Liver (tissue), 9 donors: ENCODE data around the gene NFXL1. TPM values are rescaled to one million over a fixed set of nuclear protein-coding genes. Genes with fewer than 3 reads are reported as not detected.

Experiments used
- DNase-seq: peaks from one replicate; pipeline ENCODE4 v3.0.0-alpha.2; 2017; ENCODE audit warnings: low spot score
- H3K27ac ChIP-seq, 2 donors: one replicate each; pipeline ENCODE4 v1.7.0; 2013; ENCODE audit warnings: inconsistent platforms in 2 of 2, low read length in 2 of 2, control low read depth in 1 of 2, low read depth in 1 of 2, mild to moderate bottlenecking in 1 of 2
- H3K27me3 ChIP-seq, 4 donors: one replicate each; pipeline versions ENCODE4 v1.6.1 to v1.7.0; 2013; ENCODE audit warnings: low read length in 3 of 4, inconsistent platforms in 1 of 4, mild to moderate bottlenecking in 1 of 4, moderate library complexity in 1 of 4; ENCODE audit not compliant: control insufficient read depth in 4 of 4, insufficient read depth in 4 of 4
- H3K36me3 ChIP-seq, 4 donors: one replicate each; pipeline versions ENCODE4 v1.6.1 to v1.7.0; 2013; ENCODE audit warnings: low read length in 3 of 4, mild to moderate bottlenecking in 3 of 4, low read depth in 1 of 4, moderate library complexity in 1 of 4; ENCODE audit not compliant: control insufficient read depth in 4 of 4, insufficient read depth in 3 of 4
- H3K4me1 ChIP-seq, 4 donors: one replicate each; pipeline versions ENCODE4 v1.6.1 to v1.7.0; 2013; ENCODE audit warnings: low read length in 3 of 4, mild to moderate bottlenecking in 3 of 4, moderate library complexity in 1 of 4; ENCODE audit not compliant: control insufficient read depth in 4 of 4, insufficient read depth in 4 of 4
- H3K4me3 ChIP-seq, 3 donors: one replicate each; pipeline versions ENCODE4 v1.6.1 to v1.7.0; 2013; ENCODE audit warnings: low read length in 3 of 3, control low read depth in 1 of 3, low read depth in 1 of 3, mild to moderate bottlenecking in 1 of 3
- H3K9ac ChIP-seq, 2 donors: one replicate each; pipeline ENCODE4 v1.7.0; 2013; ENCODE audit warnings: low read length in 2 of 2, mild to moderate bottlenecking in 2 of 2, moderate library complexity in 2 of 2, control low read depth in 1 of 2, low read depth in 1 of 2
- H3K9me3 ChIP-seq, 4 donors: one replicate each; pipeline versions ENCODE4 v1.6.1 to v1.7.0; 2013; ENCODE audit warnings: low read length in 3 of 4; ENCODE audit not compliant: control insufficient read depth in 4 of 4
- CTCF ChIP-seq: fragments of 150-350 bp; IDR thresholded peaks from 2 replicates; pipeline ENCODE4 v1.5.1; 2017; ENCODE audit warnings: improper control_type of control experiment, low read depth, low read length; ENCODE audit not compliant: missing input control
- EGR1 ChIP-seq, 2 donors: IDR thresholded peaks; 2 replicates each; pipeline ENCODE4 v1.6.1; 2016 to 2018; ENCODE audit warnings: antibody characterized with exemption in 2 of 2, low read depth in 2 of 2
- FOXA1 ChIP-seq: IDR thresholded peaks from 2 replicates; pipeline ENCODE4 v1.6.1; 2016; ENCODE audit warnings: antibody characterized with exemption
- FOXA2 ChIP-seq: IDR thresholded peaks from 2 replicates; pipeline ENCODE4 v1.6.1; 2016; ENCODE audit warnings: antibody characterized with exemption
- HNF4A ChIP-seq, 2 donors: conservative IDR thresholded peaks; 2 replicates each; pipeline ENCODE4 v1.6.1; 2016; ENCODE audit warnings: antibody characterized with exemption in 2 of 2, mild to moderate bottlenecking in 2 of 2
- JUND ChIP-seq, 2 donors: IDR thresholded peaks; 2 replicates each; pipeline ENCODE4 v1.6.1; 2016; ENCODE audit warnings: antibody characterized with exemption in 2 of 2
- MAX ChIP-seq: IDR thresholded peaks from 2 replicates; pipeline ENCODE4 v1.6.1; 2016; ENCODE audit warnings: antibody characterized with exemption
- NR2F2 ChIP-seq: IDR thresholded peaks from 2 replicates; pipeline ENCODE4 v1.6.1; 2016; ENCODE audit warnings: antibody characterized with exemption
- RAD21 ChIP-seq, 2 donors: IDR thresholded peaks; 2 replicates each; pipeline ENCODE4 v1.6.1; 2016; ENCODE audit warnings: antibody characterized with exemption in 2 of 2, mild to moderate bottlenecking in 2 of 2
- REST ChIP-seq: IDR thresholded peaks from 2 replicates; pipeline ENCODE4 v1.6.1; 2016; ENCODE audit warnings: antibody characterized with exemption, mild to moderate bottlenecking
- RXRA ChIP-seq, 2 donors: IDR thresholded peaks; 2 replicates each; pipeline ENCODE4 v1.6.1; 2017 to 2018; ENCODE audit warnings: antibody characterized with exemption in 2 of 2, mild to moderate bottlenecking in 1 of 2
- SP1 ChIP-seq: IDR thresholded peaks from 2 replicates; pipeline ENCODE4 v1.6.1; 2018; ENCODE audit warnings: antibody characterized with exemption, mild to moderate bottlenecking
- TAF1 ChIP-seq: conservative IDR thresholded peaks from 2 replicates; pipeline ENCODE4 v1.6.1; 2016; ENCODE audit warnings: antibody characterized with exemption, mild to moderate bottlenecking
- YY1 ChIP-seq: IDR thresholded peaks from 2 replicates; pipeline ENCODE4 v1.6.1; 2016; ENCODE audit warnings: antibody characterized with exemption, mild to moderate bottlenecking
- ZBTB33 ChIP-seq: IDR thresholded peaks from 2 replicates; pipeline ENCODE4 v1.6.1; 2016; ENCODE audit warnings: antibody characterized with exemption
- WGBS: extraction: QIAGEN DNeasy Blood & Tissue Kit; methylation state at CpG from one replicate; pipeline ENCODE4 v1.1.7; 2013; 5-methylcytosine and 5-hydroxymethylcytosine counted together
- polyA plus RNA-seq, 2 donors: library from polyadenylated mRNA; stranded (reverse) in 1 of 2; unstranded in 1 of 2; fragments of 200-250 nt in 1 of 2; fragments of >200 nt in 1 of 2; fragmentation: Nextera tagmentation in 1 of 2; extraction: Ambion mirVana in 1 of 2; gene quantifications; one replicate each; pipeline versions ENCODE4 v1.2.1 to v1.2.3, GENCODE V29; 2013 to 2015
- total RNA-seq, 2 donors: library from RNA; depleted of rRNA; stranded (reverse); fragments of >200 nt; gene quantifications; one replicate each; pipeline ENCODE4 v1.2.3, GENCODE V29; 2014
- donor health status: healthy.
- donor health status: healthy.
- donor health status: healthy.
- donor health status: healthy.
- donor health status: healthy.

The NFXL1 gene
- total and polyA plus RNA-seq, 4 donors, result 3.9 to 9.9 (median 5.4) TPM

GRCh38 chr4:47945930-47946726 is 31.7 kb upstream of the NFXL1 start:
- H3K9ac ChIP-seq, result no peak overlapping the region
- no peaks in the 10 kb centered on the region for H3K4me1 ChIP-seq
- TF ChIP-seq YY1, result no peak
- TF ChIP-seq EGR1 (IDR thresholded peaks at IDR 0.05; ENCODE audit: low read depth in 2 of 2), result no peak
- no peak for TF ChIP-seq REST
- TF ChIP-seq RXRA (IDR thresholded peaks at IDR 0.05), result no peak
- no peak for TF ChIP-seq TAF1
- TF ChIP-seq HNF4A (conservative IDR thresholded peaks at IDR 0.05), result no peak
- no peak for TF ChIP-seq FOXA2
- no peak for TF ChIP-seq ZBTB33
- WGBS, result 95% methylated on average over 5 of the region's 5 CpGs
- H3K4me3 ChIP-seq, result no peak overlapping the region
- H3K36me3 ChIP-seq, result peaks cover 0 to 4% (median 0%) of the 10 kb centered on the region in 4 donors
- no peak overlapping the region for H3K27ac ChIP-seq
- H3K27me3 ChIP-seq, result no peaks in the 10 kb centered on the region
- DNase-seq, result no peak
- no peaks in the 10 kb centered on the region for H3K9me3 ChIP-seq

GRCh38 chr4:47942081-47942819 is 27.9 kb upstream of the NFXL1 start:
- no peaks in the 10 kb centered on the region for H3K9me3 ChIP-seq
- H3K4me3 ChIP-seq, result no peak overlapping the region
- H3K36me3 ChIP-seq, result peaks cover 0 to 3% (median 0%) of the 10 kb centered on the region in 4 donors
- 88% methylated on average over 10 of the region's 10 CpGs for WGBS
- DNase-seq, result no peak
- no peak overlapping the region for H3K9ac ChIP-seq
- H3K27ac ChIP-seq, result no peak overlapping the region
- TF ChIP-seq MAX (no peak), EGR1 (IDR thresholded peaks at IDR 0.05; ENCODE audit: low read depth in 2 of 2) (no peak), RAD21 (IDR thresholded peaks at IDR 0.05) (no peak), SP1 (no peak), JUND (IDR thresholded peaks at IDR 0.05) (no peak), REST (no peak), NR2F2 (no peak), FOXA1 (no peak), HNF4A (conservative IDR thresholded peaks at IDR 0.05) (no peak), CTCF (no peak), RXRA (IDR thresholded peaks at IDR 0.05) (no peak), FOXA2 (no peak)
- peaks cover 0 to 3% (median 0%) of the 10 kb centered on the region in 4 donors for H3K4me1 ChIP-seq
- H3K27me3 ChIP-seq, result no peaks in the 10 kb centered on the region
